ENCODE data around the gene MYO16.
A peak's percentile ranks its signal among the peaks of the same experiment; 100 is the strongest.
"Not testable (repeated sequence)": the region's sequence is repeated elsewhere in the genome, so short reads cannot be mapped to it uniquely, and the experiment has no call there.

The MYO16 gene

GRCh38 chr13:108985166-108985565 lies 355.8 kb downstream of the MYO16 start:
- DNase-seq (ENCODE audit: low read depth), result no peak
- TF ChIP-seq, protein P1, sequence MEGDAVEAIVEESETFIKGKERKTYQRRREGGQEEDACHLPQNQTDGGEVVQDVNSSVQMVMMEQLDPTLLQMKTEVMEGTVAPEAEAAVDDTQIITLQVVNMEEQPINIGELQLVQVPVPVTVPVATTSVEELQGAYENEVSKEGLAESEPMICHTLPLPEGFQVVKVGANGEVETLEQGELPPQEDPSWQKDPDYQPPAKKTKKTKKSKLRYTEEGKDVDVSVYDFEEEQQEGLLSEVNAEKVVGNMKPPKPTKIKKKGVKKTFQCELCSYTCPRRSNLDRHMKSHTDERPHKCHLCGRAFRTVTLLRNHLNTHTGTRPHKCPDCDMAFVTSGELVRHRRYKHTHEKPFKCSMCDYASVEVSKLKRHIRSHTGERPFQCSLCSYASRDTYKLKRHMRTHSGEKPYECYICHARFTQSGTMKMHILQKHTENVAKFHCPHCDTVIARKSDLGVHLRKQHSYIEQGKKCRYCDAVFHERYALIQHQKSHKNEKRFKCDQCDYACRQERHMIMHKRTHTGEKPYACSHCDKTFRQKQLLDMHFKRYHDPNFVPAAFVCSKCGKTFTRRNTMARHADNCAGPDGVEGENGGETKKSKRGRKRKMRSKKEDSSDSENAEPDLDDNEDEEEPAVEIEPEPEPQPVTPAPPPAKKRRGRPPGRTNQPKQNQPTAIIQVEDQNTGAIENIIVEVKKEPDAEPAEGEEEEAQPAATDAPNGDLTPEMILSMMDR (conservative IDR thresholded peaks at IDR 0.05; ENCODE audit: low read depth, low read length), result no peak
- no peak overlapping the region for H3K4me3 ChIP-seq (ENCODE audit: low read depth, low read length)

GRCh38 chr13:108987517-108987916 lies 358.1 kb downstream of the MYO16 start:
- DNase-seq (ENCODE audit: low read depth), result peak; percentile 31
- H3K4me3 ChIP-seq (ENCODE audit: low read depth, low read length), result no peak overlapping the region
- TF ChIP-seq, protein P1 (conservative IDR thresholded peaks at IDR 0.05; ENCODE audit: low read depth, low read length), result no peak

DNA sequence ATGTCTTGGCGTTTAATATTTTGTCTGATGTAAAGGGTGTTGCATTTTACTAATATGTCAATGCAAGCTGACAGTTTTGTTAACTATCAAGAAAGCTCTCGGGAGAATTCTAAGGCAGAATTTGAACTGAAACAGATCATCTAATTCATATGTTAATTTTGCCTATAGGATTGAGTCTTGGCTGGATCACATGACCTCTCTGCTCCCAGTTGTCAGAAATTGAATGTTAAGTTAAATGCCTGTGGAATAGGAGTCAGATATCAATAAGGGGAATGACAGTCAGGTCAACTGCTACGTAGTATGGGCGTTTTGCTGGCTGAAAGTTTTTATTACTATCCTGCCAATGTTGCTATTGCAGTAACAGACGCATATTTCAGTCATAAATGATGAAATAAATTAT lies 358.5 kb downstream of the MYO16 start:
- no peak for DNase-seq (ENCODE audit: low read depth)
- TF ChIP-seq, protein P1 (conservative IDR thresholded peaks at IDR 0.05; ENCODE audit: low read depth, low read length), result no peak
- H3K4me3 ChIP-seq (ENCODE audit: low read depth, low read length), result no peak overlapping the region

- not testable (repeated sequence) for H3K4me3 ChIP-seq (ENCODE audit: low read depth, low read length); DNase-seq (ENCODE audit: low read depth)
Observed at GRCh38 chr13:108991416-108991815, 362.0 kb downstream of the MYO16 start.

DNA sequence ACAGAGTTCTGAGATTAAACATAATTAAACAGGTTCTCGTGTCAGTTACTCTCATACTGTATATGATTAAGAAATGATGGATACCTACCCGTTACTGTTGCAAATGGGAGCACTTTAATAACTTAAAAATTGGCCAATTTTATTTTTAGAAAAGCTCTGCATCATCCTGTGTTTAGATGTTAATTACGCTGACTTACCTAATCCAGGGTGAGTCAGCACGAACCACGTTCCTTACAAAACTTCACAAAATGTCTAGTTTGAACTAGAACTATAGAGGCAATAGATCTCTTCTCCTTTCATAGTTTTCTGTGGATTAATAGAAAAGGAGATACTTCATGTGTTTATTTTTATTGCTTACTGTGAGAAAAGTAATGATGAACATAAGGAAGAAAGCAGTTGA lies 363.9 kb downstream of the MYO16 start:
- peak; percentile 36 for DNase-seq (ENCODE audit: low read depth)
- TF ChIP-seq, protein P1 (conservative IDR thresholded peaks at IDR 0.05; ENCODE audit: low read depth, low read length), result no peak
- H3K4me3 ChIP-seq (ENCODE audit: low read depth, low read length), result no peak overlapping the region

- TF ChIP-seq, protein P1 (conservative IDR thresholded peaks at IDR 0.05; ENCODE audit: low read depth, low read length), result no peak
- no peak for DNase-seq (ENCODE audit: low read depth)
- H3K4me3 ChIP-seq (ENCODE audit: low read depth, low read length), result no peak overlapping the region
Observed at GRCh38 chr13:108996430-108996829, 367.0 kb downstream of the MYO16 start.

DNA sequence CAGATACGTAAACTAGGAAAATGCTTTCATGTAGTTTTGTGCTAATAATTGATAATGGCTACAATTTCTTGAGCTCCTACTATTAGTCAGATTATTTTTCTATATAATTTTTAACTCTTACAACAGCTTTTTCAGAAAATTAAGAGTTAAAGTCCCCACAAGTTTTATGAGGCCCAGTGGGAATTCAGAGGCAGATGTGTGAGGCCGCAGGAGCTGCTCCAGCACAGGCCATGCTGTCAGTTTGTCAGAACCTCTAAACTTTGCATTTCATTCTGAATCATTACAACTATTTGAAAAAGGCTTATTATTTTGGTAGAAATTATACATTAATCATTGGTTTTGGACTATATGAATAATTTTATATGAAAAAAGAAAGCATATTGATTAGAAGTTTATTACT lies 370.8 kb downstream of the MYO16 start:
- H3K4me3 ChIP-seq (ENCODE audit: low read depth, low read length), result no peak overlapping the region
- DNase-seq (ENCODE audit: low read depth), result no peak
- TF ChIP-seq, protein P1 (conservative IDR thresholded peaks at IDR 0.05; ENCODE audit: low read depth, low read length), result no peak

GRCh38 chr13:109002934-109003333 lies 373.5 kb downstream of the MYO16 start:
- TF ChIP-seq, protein P1 (conservative IDR thresholded peaks at IDR 0.05; ENCODE audit: low read depth, low read length), result no peak
- H3K4me3 ChIP-seq (ENCODE audit: low read depth, low read length), result no peak overlapping the region
- no peak for DNase-seq (ENCODE audit: low read depth)
